PFSK-1 (cell line): ENCODE results near the gene AKAP1.

Experiments
- FOXP2 ChIP-seq: optimal IDR thresholded peaks from 2 replicates; pipeline ENCODE3; 2011; ENCODE audit warnings: borderline replicate concordance, control low read depth, inconsistent platforms; ENCODE audit not compliant: insufficient read depth; ENCODE audit errors: extremely low read length, extremely low read depth
- POLR2AphosphoS5 ChIP-seq: IDR thresholded peaks from 2 replicates; pipeline ENCODE4 v1.6.1; 2012; ENCODE audit warnings: low read depth, mild to moderate bottlenecking, control low read depth, low read length, moderate library complexity
- SIN3A ChIP-seq: IDR thresholded peaks from 2 replicates; pipeline ENCODE4 v1.6.1; 2012; ENCODE audit warnings: mild to moderate bottlenecking, low read length, moderate library complexity, borderline replicate concordance; ENCODE audit not compliant: insufficient read depth
- TAF1 ChIP-seq: IDR thresholded peaks from 2 replicates; pipeline ENCODE4 v1.6.1; 2012; ENCODE audit warnings: low read length, control low read depth, borderline replicate concordance; ENCODE audit not compliant: insufficient read depth
- TF ChIP-seq, protein P1 (sequence below), 2 experiments: IDR thresholded peaks; 2 replicates each; pipeline versions ENCODE4 v1.6.1 to v1.8.0; 2011 to 2012; ENCODE audit warnings: low read depth in 2 of 2, low read length in 2 of 2, control low read depth in 1 of 2, inconsistent platforms in 1 of 2, mild to moderate bottlenecking in 1 of 2, moderate library complexity in 1 of 2; ENCODE audit not compliant: insufficient read depth in 1 of 2

DNA sequence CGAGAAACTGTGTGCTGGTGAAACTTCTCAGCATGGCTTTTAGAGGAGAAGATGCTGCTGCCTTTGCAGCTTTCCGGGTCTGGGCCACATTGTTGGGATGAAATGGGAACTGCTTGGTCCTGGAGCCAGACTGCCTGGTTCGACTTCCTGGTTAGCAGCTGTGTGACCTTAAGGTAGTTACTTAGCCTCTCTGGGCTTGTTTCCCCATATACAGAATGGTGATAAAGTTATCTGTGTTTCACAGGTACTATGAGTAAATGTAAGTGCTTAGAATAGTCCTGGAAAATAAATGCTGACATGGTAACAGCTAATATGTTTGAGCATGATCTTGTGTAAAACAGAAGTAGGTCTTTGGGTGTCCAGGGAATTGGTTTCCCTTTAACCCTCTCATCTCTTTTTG is 26.3 kb downstream of the AKAP1 start:
- TF ChIP-seq POLR2AphosphoS5, result no peak
- TF ChIP-seq SIN3A, result no peak
- TF ChIP-seq, protein P1, sequence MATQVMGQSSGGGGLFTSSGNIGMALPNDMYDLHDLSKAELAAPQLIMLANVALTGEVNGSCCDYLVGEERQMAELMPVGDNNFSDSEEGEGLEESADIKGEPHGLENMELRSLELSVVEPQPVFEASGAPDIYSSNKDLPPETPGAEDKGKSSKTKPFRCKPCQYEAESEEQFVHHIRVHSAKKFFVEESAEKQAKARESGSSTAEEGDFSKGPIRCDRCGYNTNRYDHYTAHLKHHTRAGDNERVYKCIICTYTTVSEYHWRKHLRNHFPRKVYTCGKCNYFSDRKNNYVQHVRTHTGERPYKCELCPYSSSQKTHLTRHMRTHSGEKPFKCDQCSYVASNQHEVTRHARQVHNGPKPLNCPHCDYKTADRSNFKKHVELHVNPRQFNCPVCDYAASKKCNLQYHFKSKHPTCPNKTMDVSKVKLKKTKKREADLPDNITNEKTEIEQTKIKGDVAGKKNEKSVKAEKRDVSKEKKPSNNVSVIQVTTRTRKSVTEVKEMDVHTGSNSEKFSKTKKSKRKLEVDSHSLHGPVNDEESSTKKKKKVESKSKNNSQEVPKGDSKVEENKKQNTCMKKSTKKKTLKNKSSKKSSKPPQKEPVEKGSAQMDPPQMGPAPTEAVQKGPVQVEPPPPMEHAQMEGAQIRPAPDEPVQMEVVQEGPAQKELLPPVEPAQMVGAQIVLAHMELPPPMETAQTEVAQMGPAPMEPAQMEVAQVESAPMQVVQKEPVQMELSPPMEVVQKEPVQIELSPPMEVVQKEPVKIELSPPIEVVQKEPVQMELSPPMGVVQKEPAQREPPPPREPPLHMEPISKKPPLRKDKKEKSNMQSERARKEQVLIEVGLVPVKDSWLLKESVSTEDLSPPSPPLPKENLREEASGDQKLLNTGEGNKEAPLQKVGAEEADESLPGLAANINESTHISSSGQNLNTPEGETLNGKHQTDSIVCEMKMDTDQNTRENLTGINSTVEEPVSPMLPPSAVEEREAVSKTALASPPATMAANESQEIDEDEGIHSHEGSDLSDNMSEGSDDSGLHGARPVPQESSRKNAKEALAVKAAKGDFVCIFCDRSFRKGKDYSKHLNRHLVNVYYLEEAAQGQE (IDR thresholded peaks at IDR 0.05; ENCODE audit: insufficient read depth in 1 of 2, low read depth in 2 of 2, low read length in 2 of 2), result no peak
- no peak for TF ChIP-seq TAF1
- TF ChIP-seq FOXP2, result no peak
